ENCODE measurements around the gene GPT2. TPM values are rescaled to one million over a fixed set of nuclear protein-coding genes. Genes with fewer than 3 reads are reported as not detected.

GPT2 gene
- total RNA-seq, 1 experiment from 2014 or later: 68.9 TPM

- TF ChIP-seq, protein P1, sequence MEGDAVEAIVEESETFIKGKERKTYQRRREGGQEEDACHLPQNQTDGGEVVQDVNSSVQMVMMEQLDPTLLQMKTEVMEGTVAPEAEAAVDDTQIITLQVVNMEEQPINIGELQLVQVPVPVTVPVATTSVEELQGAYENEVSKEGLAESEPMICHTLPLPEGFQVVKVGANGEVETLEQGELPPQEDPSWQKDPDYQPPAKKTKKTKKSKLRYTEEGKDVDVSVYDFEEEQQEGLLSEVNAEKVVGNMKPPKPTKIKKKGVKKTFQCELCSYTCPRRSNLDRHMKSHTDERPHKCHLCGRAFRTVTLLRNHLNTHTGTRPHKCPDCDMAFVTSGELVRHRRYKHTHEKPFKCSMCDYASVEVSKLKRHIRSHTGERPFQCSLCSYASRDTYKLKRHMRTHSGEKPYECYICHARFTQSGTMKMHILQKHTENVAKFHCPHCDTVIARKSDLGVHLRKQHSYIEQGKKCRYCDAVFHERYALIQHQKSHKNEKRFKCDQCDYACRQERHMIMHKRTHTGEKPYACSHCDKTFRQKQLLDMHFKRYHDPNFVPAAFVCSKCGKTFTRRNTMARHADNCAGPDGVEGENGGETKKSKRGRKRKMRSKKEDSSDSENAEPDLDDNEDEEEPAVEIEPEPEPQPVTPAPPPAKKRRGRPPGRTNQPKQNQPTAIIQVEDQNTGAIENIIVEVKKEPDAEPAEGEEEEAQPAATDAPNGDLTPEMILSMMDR (IDR thresholded peaks at IDR 0.05; ENCODE audit: unreplicated experiment): no peak
- intact Hi-C loops (cut with micrococcal nuclease; ENCODE audit: unreplicated experiment): no loop called here
- no peak overlapping the region for H3K4me3 Mint-ChIP-seq (ENCODE audit: low read depth, unreplicated experiment)
- peaks cover 48% of the 10 kb centered on the region for H3K36me3 Mint-ChIP-seq (ENCODE audit: insufficient read depth, unreplicated experiment)
- H3K9me3 Mint-ChIP-seq (ENCODE audit: low read depth, unreplicated experiment): no peaks in the 10 kb centered on the region
- no peaks in the 10 kb centered on the region for H3K27me3 Mint-ChIP-seq (ENCODE audit: unreplicated experiment)
- CTCF ChIA-PET: interaction anchor here (1.6 kb wide), 1 partner anchor 8 kb away, joined by 3 read pairs; no protein-coding TSS in a partner anchor
- DNase-seq: no peak
- no TSS peak for BruUV-seq (replicated peaks)
- H3K27ac Mint-ChIP-seq (ENCODE audit: unreplicated experiment): no peak overlapping the region
- peaks cover 13% of the 10 kb centered on the region for H3K4me1 Mint-ChIP-seq (ENCODE audit: low read depth, unreplicated experiment)
Measured at GRCh38 chr16:46897471-46897870, 13.3 kb downstream of the GPT2 start.

DNA sequence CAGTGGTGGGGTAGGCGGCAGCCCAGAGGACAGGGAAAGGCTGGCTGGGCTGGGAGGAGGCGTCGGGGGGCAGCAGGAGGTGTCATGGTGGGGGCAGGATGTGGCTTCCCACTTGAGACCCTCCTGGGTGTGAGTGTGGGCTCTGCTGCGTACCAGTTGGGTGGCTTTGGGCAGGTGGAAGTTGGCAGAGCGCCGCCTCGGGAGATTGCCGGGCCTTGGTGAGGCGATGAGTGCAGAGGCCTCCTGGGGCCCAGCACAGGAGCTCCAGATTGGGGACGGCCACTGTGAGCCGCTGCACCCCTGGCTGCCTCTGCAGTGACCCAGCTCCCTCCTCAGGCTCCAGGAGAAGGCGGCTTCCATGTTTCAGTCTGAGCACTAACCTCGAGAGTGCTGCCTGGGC lies 13.8 kb downstream of the GPT2 start:
- CTCF ChIA-PET: interaction anchor here (1.6 kb wide), 1 partner anchor 9 kb away, joined by 3 read pairs; no protein-coding TSS in a partner anchor
- intact Hi-C loops (cut with micrococcal nuclease; ENCODE audit: unreplicated experiment): no loop called here
- Mint-ChIP-seq H3K4me1 (ENCODE audit: low read depth, unreplicated experiment) (peaks cover 13% of the 10 kb centered on the region), H3K27me3 (ENCODE audit: unreplicated experiment) (no peaks in the 10 kb centered on the region), H3K4me3 (ENCODE audit: low read depth, unreplicated experiment) (no peak overlapping the region), H3K36me3 (ENCODE audit: insufficient read depth, unreplicated experiment) (peaks cover 46% of the 10 kb centered on the region), H3K27ac (ENCODE audit: unreplicated experiment) (no peak overlapping the region), H3K9me3 (ENCODE audit: low read depth, unreplicated experiment) (no peaks in the 10 kb centered on the region)
- no TSS peak for BruUV-seq (replicated peaks)
- no peak for DNase-seq
- TF ChIP-seq, protein P1 (IDR thresholded peaks at IDR 0.05; ENCODE audit: unreplicated experiment): no peak

- intact Hi-C loops (cut with micrococcal nuclease; ENCODE audit: unreplicated experiment): no loop called here
- Mint-ChIP-seq H3K4me1 (ENCODE audit: low read depth, unreplicated experiment) (peaks cover 13% of the 10 kb centered on the region), H3K9me3 (ENCODE audit: low read depth, unreplicated experiment) (no peaks in the 10 kb centered on the region), H3K27ac (ENCODE audit: unreplicated experiment) (no peak overlapping the region), H3K36me3 (ENCODE audit: insufficient read depth, unreplicated experiment) (peaks cover 46% of the 10 kb centered on the region), H3K4me3 (ENCODE audit: low read depth, unreplicated experiment) (no peak overlapping the region), H3K27me3 (ENCODE audit: unreplicated experiment) (no peaks in the 10 kb centered on the region)
- no TSS peak for BruUV-seq (replicated peaks)
- no peak for DNase-seq
- TF ChIP-seq, protein P1 (IDR thresholded peaks at IDR 0.05; ENCODE audit: unreplicated experiment): no peak
- CTCF ChIA-PET: interaction anchor here (0.6 to 1.6 kb wide), 2 partner anchors 10 to 11 kb away, joined by 3 to 8 read pairs; no protein-coding TSS in a partner anchor
Measured at GRCh38 chr16:46899443-46900143, 15.4 kb downstream of the GPT2 start.

GRCh38 chr16:46900455-46901235 lies 16.5 kb downstream of the GPT2 start:
- intact Hi-C loops (cut with micrococcal nuclease; ENCODE audit: unreplicated experiment): no loop called here
- H3K36me3 Mint-ChIP-seq (ENCODE audit: insufficient read depth, unreplicated experiment): peaks cover 53% of the 10 kb centered on the region
- no peak overlapping the region for H3K27ac Mint-ChIP-seq (ENCODE audit: unreplicated experiment)
- DNase-seq: no peak
- H3K9me3 Mint-ChIP-seq (ENCODE audit: low read depth, unreplicated experiment): no peaks in the 10 kb centered on the region
- CTCF ChIA-PET: interaction anchor here (0.6 kb wide), 1 partner anchor 12 kb away, joined by 8 read pairs; no protein-coding TSS in a partner anchor
- H3K4me3 Mint-ChIP-seq (ENCODE audit: low read depth, unreplicated experiment): no peak overlapping the region
- BruUV-seq (replicated peaks): no TSS peak
- TF ChIP-seq, protein P1 (IDR thresholded peaks at IDR 0.05; ENCODE audit: unreplicated experiment): no peak
- H3K4me1 Mint-ChIP-seq (ENCODE audit: low read depth, unreplicated experiment): peaks cover 11% of the 10 kb centered on the region
- H3K27me3 Mint-ChIP-seq (ENCODE audit: unreplicated experiment): no peaks in the 10 kb centered on the region
